Activated CD8-positive, alpha-beta T cell treated with anti-CD3 and anti-CD28 coated beads, Interleukin-2, amount 10 ng/mL, durations not matched to agents 7 days and 5 days (primary cell): Measurements from ENCODE around the gene ERC1. TPM values are rescaled to one million over a fixed set of nuclear protein-coding genes. Genes with fewer than 3 reads are reported as not detected.

ENCODE experiments used
- ATAC-seq: fragments of 150-1000 bp; cut with Tn5 transposase; one replicate; pipeline ENCODE4 v1.10.0; 2021; ENCODE audit warnings: moderate library complexity
- CTCF ChIA-PET: fragments of 350-600 bp; sonication (Branson Sonifier 250); formaldehyde crosslinking; loops from one replicate; lab custom pipeline; 2021; ENCODE audit warnings: antibody characterized with exemption; lab: Charles Lee
- POLR2A ChIA-PET: fragments of 350-600 bp; sonication (Branson Sonifier 250); formaldehyde crosslinking; loops from one replicate; lab custom pipeline; 2021; ENCODE audit warnings: antibody characterized with exemption; lab: Charles Lee
- DNase-seq: peaks from one replicate; pipeline ENCODE4 v3.0.0-alpha.2; 2020
- H3K27ac Mint-ChIP-seq: one replicate; pipeline ENCODE4 v1.8.0; 2021; ENCODE audit warnings: mild to moderate bottlenecking, mixed read lengths
- H3K27me3 Mint-ChIP-seq: one replicate; pipeline ENCODE4 v1.8.0; 2021; ENCODE audit warnings: low read depth, mixed read lengths
- H3K36me3 Mint-ChIP-seq: one replicate; pipeline ENCODE4 v1.8.0; 2021; ENCODE audit warnings: low read depth, mixed read lengths
- H3K4me1 Mint-ChIP-seq: one replicate; pipeline ENCODE4 v1.8.0; 2021; ENCODE audit warnings: low read depth, mixed read lengths
- H3K4me3 Mint-ChIP-seq: one replicate; pipeline ENCODE4 v1.8.0; 2021; ENCODE audit warnings: mild to moderate bottlenecking, mixed read lengths
- H3K9me3 Mint-ChIP-seq: one replicate; pipeline ENCODE4 v1.8.0; 2022; ENCODE audit warnings: mixed read lengths; ENCODE audit not compliant: insufficient read depth
- total RNA-seq, 2 experiments: library from RNA; stranded (reverse); gene quantifications; one replicate each; pipeline ENCODE4 v1.2.3, GENCODE V29; 2021

ERC1 gene
- total RNA-seq, 2 experiments from 2014 or later: 25.2 to 32.9 TPM

- ATAC-seq (no peak), DNase-seq (no peak)
- H3K4me1 Mint-ChIP-seq: no peaks in the 10 kb centered on the region
- H3K27me3 Mint-ChIP-seq: no peaks in the 10 kb centered on the region
- H3K4me3 Mint-ChIP-seq: no peak overlapping the region
- no peak overlapping the region for H3K27ac Mint-ChIP-seq
- ChIA-PET CTCF (no interaction called here), POLR2A (no interaction called here)
- no peaks in the 10 kb centered on the region for H3K9me3 Mint-ChIP-seq
- no peaks in the 10 kb centered on the region for H3K36me3 Mint-ChIP-seq
These were observed 393.9 kb downstream of the ERC1 start for GRCh38 chr12:1384910-1385309.

GRCh38 chr12:1391722-1392121, 400.7 kb downstream of the ERC1 start:
- DNase-seq: no peak
- no peaks in the 10 kb centered on the region for H3K9me3 Mint-ChIP-seq
- H3K27me3 Mint-ChIP-seq: no peaks in the 10 kb centered on the region
- ATAC-seq: no peak
- POLR2A ChIA-PET: no interaction called here
- CTCF ChIA-PET: interaction anchor here (1.3 kb wide), 1 partner anchor 273 kb away, joined by 3 read pairs; no protein-coding TSS in a partner anchor
- no peak overlapping the region for H3K27ac Mint-ChIP-seq
- H3K4me1 Mint-ChIP-seq: no peaks in the 10 kb centered on the region
- peaks cover 4% of the 10 kb centered on the region for H3K36me3 Mint-ChIP-seq
- H3K4me3 Mint-ChIP-seq: no peak overlapping the region

GRCh38 chr12:1395421-1395955, 404.5 kb downstream of the ERC1 start:
- Mint-ChIP-seq H3K4me1 (no peaks in the 10 kb centered on the region), H3K9me3 (no peaks in the 10 kb centered on the region), H3K27me3 (no peaks in the 10 kb centered on the region), H3K4me3 (no peak overlapping the region), H3K27ac (no peak overlapping the region), H3K36me3 (peaks cover 4% of the 10 kb centered on the region)
- ATAC-seq (no peak), DNase-seq (no peak)
- CTCF ChIA-PET: no interaction called here
- POLR2A ChIA-PET: no interaction called here

GRCh38 chr12:1398673-1399072, 407.6 kb downstream of the ERC1 start:
- H3K9me3 Mint-ChIP-seq: no peaks in the 10 kb centered on the region
- H3K4me3 Mint-ChIP-seq: no peak overlapping the region
- POLR2A ChIA-PET: no interaction called here
- no peaks in the 10 kb centered on the region for H3K4me1 Mint-ChIP-seq
- CTCF ChIA-PET: no interaction called here
- no peak overlapping the region for H3K27ac Mint-ChIP-seq
- ATAC-seq: no peak
- no peaks in the 10 kb centered on the region for H3K27me3 Mint-ChIP-seq
- no peak for DNase-seq
- no peaks in the 10 kb centered on the region for H3K36me3 Mint-ChIP-seq

GRCh38 chr12:1401891-1402290, 410.9 kb downstream of the ERC1 start:
- Mint-ChIP-seq H3K27me3 (no peaks in the 10 kb centered on the region), H3K4me3 (no peak overlapping the region)

GRCh38 chr12:1403417-1403816, 412.4 kb downstream of the ERC1 start:
- Mint-ChIP-seq H3K4me3 (no peak overlapping the region), H3K36me3 (no peaks in the 10 kb centered on the region), H3K4me1 (no peaks in the 10 kb centered on the region), H3K27ac (no peak overlapping the region), H3K27me3 (no peaks in the 10 kb centered on the region), H3K9me3 (no peaks in the 10 kb centered on the region)
- DNase-seq (no peak), ATAC-seq (no peak)
- CTCF ChIA-PET: interaction anchor here (1.2 kb wide), 1 partner anchor 285 kb away, joined by 3 read pairs; no protein-coding TSS in a partner anchor
- POLR2A ChIA-PET: no interaction called here

More at GRCh38 chr12:1401891-1402290, 410.9 kb downstream of the ERC1 start:
- no peaks in the 10 kb centered on the region for H3K4me1 Mint-ChIP-seq
- DNase-seq: no peak
- H3K36me3 Mint-ChIP-seq: no peaks in the 10 kb centered on the region
- no peak for ATAC-seq
- CTCF ChIA-PET: interaction anchor here (1.2 kb wide), 1 partner anchor 284 kb away, joined by 3 read pairs; no protein-coding TSS in a partner anchor
- no peaks in the 10 kb centered on the region for H3K9me3 Mint-ChIP-seq
- no peak overlapping the region for H3K27ac Mint-ChIP-seq
- POLR2A ChIA-PET: no interaction called here

GRCh38 chr12:1405619-1406018, 414.6 kb downstream of the ERC1 start:
- POLR2A ChIA-PET: no interaction called here
- Mint-ChIP-seq H3K27ac (no peak overlapping the region), H3K4me3 (no peak overlapping the region)

GRCh38 chr12:1410794-1411193, 419.8 kb downstream of the ERC1 start:
- H3K36me3 Mint-ChIP-seq: no peaks in the 10 kb centered on the region
- CTCF ChIA-PET: no interaction called here
- H3K4me3 Mint-ChIP-seq: no peak overlapping the region
- no peaks in the 10 kb centered on the region for H3K4me1 Mint-ChIP-seq
- no peak overlapping the region for H3K27ac Mint-ChIP-seq
- DNase-seq: no peak
- ATAC-seq: no peak
- H3K27me3 Mint-ChIP-seq: no peaks in the 10 kb centered on the region
- H3K9me3 Mint-ChIP-seq: no peaks in the 10 kb centered on the region
- POLR2A ChIA-PET: no interaction called here

More at GRCh38 chr12:1405619-1406018, 414.6 kb downstream of the ERC1 start:
- Mint-ChIP-seq H3K36me3 (no peaks in the 10 kb centered on the region), H3K27me3 (no peaks in the 10 kb centered on the region), H3K9me3 (no peaks in the 10 kb centered on the region), H3K4me1 (no peaks in the 10 kb centered on the region)
- CTCF ChIA-PET: interaction anchor here (1.6 kb wide), 1 partner anchor 288 kb away, joined by 3 read pairs; no protein-coding TSS in a partner anchor
- ATAC-seq (no peak), DNase-seq (no peak)

GRCh38 chr12:1413930-1414329, 422.9 kb downstream of the ERC1 start:
- Mint-ChIP-seq H3K9me3 (no peaks in the 10 kb centered on the region), H3K27me3 (no peaks in the 10 kb centered on the region), H3K4me3 (no peak overlapping the region), H3K27ac (no peak overlapping the region), H3K36me3 (no peaks in the 10 kb centered on the region), H3K4me1 (no peaks in the 10 kb centered on the region)
- CTCF ChIA-PET: no interaction called here
- POLR2A ChIA-PET: no interaction called here
- ATAC-seq (no peak), DNase-seq (no peak)

- Mint-ChIP-seq H3K27me3 (no peaks in the 10 kb centered on the region), H3K4me1 (peaks cover 5% of the 10 kb centered on the region), H3K27ac (no peak overlapping the region), H3K36me3 (peaks cover 6% of the 10 kb centered on the region), H3K9me3 (no peaks in the 10 kb centered on the region), H3K4me3 (no peak overlapping the region)
- no peak for DNase-seq
- ATAC-seq: no peak
- CTCF ChIA-PET: no interaction called here
- POLR2A ChIA-PET: no interaction called here
These were observed 427.1 kb downstream of the ERC1 start for GRCh38 chr12:1418144-1418543.

- H3K36me3 Mint-ChIP-seq: peaks cover 6% of the 10 kb centered on the region
- H3K27me3 Mint-ChIP-seq: no peaks in the 10 kb centered on the region
- no peak overlapping the region for H3K27ac Mint-ChIP-seq
- peaks cover 6% of the 10 kb centered on the region for H3K4me1 Mint-ChIP-seq
- DNase-seq: no peak
- no peaks in the 10 kb centered on the region for H3K9me3 Mint-ChIP-seq
- POLR2A ChIA-PET: no interaction called here
- no peak for ATAC-seq
- CTCF ChIA-PET: no interaction called here
- no peak overlapping the region for H3K4me3 Mint-ChIP-seq
These were observed 428.9 kb downstream of the ERC1 start for GRCh38 chr12:1419849-1420371.

GRCh38 chr12:1421091-1421846, 430.2 kb downstream of the ERC1 start:
- ChIA-PET POLR2A (no interaction called here), CTCF (no interaction called here)
- H3K9me3 Mint-ChIP-seq: no peaks in the 10 kb centered on the region
- H3K27me3 Mint-ChIP-seq: no peaks in the 10 kb centered on the region
- ATAC-seq: no peak
- no peak overlapping the region for H3K4me3 Mint-ChIP-seq
- H3K4me1 Mint-ChIP-seq: peaks cover 6% of the 10 kb centered on the region
- peaks cover 6% of the 10 kb centered on the region for H3K36me3 Mint-ChIP-seq
- H3K27ac Mint-ChIP-seq: no peak overlapping the region
- no peak for DNase-seq
